G401.6 (cell line): ENCODE data around the gene ZBTB7B.
"Not testable (repeated sequence)": the region's sequence is repeated elsewhere in the genome, so short reads cannot be mapped to it uniquely, and the experiment has no call there.

Experiments used
- FAIRE-seq: peaks from 2 replicates; lab custom pipeline; 2012; peaks lifted over from hg19 to GRCh38; lab: Jason Lieb, UNC

The ZBTB7B gene

DNA sequence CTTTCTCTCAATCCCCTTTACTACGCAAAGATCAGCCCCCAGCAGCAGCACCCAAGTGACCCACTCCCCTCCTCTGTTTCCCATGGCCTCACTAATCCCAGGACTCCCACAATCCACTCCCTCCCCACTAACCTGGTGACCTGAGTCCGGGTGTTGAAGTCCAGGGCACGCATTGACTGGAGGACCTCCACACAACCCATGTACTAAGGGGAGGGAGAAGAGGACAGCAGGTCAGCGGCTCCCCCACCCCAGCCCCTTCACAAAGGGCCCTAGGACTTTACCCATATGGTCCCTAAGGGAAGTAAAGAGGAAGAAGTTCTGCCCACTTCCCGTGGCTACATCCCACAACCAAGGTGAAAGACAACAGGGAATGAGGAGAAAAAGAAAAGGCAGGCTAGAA is 33.4 kb upstream of the ZBTB7B start:
- no peak for FAIRE-seq

DNA sequence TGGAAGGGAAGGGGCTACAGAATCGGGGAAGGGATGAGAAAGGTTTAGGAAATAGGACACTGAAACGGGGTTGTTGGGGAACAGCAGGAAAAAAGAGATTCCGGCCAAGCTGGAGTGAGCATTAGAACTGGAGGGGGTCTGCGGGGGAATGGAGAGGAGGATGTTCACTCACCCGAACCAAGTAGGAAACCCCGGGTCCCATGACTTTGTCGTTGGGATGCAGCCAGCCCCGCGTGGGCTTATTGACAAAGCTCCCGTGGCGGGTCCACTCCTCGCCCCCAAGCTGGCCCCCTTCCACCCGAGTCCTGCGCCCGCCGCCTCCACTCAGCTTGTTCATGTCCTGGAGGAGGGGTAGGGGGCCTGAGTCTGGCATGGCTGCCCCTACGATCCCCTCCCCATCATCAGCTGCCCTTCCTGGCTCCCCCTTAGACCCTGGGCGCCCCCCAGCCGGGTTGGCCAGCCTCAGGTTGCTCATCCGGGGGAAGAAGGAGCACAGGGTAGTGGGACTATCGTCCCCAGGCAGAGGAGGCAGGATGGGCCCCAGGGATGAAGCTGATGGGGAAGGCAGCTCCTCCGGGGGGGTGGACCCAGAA is 32.6 kb upstream of the ZBTB7B start:
- FAIRE-seq: no peak

DNA sequence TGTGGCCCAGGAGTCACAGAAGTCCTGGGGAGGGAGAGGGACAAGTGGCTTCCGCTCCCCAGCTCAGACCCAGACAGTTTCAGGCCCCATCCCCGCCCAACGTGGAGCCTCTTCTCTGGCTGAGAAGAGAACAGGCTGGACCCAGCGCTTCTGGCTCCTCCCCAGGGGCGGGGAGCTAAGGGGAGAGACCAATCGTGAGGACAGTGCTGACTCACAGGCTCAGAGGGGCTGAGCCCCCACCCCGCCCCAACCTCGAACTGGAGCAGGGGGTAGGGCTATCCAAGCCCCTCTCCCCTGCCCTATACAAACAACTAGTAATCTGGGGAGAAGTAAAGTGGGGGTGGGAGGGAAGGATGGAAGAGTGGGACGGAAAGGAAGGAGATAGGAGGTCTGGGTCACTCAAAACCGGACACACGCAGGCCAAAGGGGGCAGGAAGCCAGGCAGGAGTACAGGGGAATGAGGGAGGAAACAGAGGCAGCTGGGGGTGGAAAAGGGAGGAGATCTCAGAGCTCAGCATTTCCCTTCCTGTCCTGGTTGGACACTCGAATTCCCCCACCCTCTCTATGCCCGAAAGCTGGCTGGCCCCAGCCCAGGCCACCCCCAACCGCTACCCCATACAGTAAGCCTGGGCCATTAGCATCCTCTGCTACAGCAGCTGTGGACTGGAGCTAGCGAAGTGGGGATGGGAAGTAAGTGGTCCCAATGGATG is 31.8 kb upstream of the ZBTB7B start, which contains the start of gene SHC1:
Gene SHC1 (minus strand): TSS at position 117 of the 710 bp plus-strand sequence. CDS start 221 bp downstream, outside the sequence.
- peak; percentile 95 for FAIRE-seq

DNA sequence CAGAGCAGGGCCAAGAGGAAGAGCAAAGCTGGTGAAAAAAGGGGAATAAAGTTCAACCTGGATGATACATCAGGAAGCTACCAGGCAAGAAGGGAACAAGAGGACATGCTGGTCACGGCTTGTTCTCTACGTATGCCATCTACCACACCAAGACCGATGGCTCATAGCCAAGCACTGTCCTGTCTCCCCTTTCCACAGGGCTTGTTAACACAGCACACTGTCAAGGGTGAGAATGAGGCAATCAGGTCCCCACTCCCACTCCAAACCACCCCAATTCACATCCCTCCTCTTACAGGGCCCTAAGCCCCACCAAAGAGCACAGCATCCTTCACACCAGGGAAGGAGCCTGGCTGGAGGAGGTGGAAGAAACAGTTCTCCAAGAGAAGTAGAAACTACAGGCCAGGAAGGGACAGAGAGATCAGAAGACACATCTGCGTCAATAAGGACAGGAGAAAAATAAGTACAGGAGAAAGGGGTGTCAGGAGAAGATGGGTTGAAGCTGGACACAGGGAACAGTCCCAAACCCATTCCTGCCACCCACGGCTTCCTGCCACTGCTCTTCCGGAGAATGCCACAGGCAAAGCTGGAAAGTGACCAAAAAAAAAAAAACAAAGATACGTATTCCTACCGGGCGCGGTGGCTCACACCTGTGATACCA is 31.1 kb upstream of the ZBTB7B start:
- no peak for FAIRE-seq

DNA sequence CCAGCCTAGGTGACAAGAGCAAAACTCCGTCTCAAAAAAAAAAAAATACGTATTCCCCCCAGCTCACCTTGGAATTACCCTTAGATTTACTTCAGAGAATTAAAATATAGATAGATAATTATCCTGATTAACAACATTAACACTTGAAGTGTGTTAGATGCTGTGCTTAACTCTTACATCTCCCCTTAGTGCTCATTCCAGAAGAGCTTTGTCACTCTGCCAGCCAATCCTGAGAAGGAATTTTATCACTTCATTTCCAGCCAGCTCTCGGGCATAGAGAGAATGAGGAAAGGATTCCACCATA is 30.4 kb upstream of the ZBTB7B start:
- FAIRE-seq: no peak

DNA sequence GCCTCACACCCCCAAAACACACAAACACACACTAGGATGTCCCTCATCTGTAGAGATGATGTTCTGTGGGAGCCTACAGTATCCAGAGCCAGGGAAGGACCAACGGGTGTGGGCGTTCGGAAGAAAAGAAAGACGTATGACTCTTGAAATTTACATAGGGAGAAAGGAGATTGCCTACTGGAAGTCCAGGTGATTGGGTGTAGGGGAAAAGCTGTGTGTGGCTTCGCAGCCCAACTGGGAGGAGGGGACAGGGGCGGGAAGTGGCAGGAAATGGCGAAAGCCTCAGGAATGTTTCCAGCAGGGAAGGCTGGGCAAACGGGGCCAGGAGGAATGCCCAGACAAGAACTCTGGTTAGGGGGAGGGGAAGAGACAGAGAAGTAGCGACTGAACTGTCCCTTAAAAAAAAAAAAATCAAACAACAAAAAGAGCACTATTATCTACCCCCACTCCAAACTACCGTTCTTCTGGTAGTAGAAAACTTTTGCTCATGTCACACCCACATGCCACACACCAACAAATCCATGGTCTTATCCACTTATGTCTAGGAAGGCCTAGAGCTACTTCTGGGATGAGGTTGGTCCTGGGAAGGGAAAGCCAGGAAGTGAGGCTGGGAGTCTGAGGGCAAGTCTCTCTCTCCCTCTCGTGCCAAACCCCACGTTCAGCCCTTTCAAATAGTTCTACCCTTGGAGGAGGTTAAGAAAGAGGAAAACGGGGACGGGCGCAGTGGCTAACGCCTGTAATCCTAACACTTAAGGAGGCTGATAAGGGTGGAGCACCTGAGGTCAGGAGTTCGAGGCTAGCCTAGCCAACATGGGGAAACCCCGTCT is 29.9 kb upstream of the ZBTB7B start:
- FAIRE-seq: peak; percentile 98

DNA sequence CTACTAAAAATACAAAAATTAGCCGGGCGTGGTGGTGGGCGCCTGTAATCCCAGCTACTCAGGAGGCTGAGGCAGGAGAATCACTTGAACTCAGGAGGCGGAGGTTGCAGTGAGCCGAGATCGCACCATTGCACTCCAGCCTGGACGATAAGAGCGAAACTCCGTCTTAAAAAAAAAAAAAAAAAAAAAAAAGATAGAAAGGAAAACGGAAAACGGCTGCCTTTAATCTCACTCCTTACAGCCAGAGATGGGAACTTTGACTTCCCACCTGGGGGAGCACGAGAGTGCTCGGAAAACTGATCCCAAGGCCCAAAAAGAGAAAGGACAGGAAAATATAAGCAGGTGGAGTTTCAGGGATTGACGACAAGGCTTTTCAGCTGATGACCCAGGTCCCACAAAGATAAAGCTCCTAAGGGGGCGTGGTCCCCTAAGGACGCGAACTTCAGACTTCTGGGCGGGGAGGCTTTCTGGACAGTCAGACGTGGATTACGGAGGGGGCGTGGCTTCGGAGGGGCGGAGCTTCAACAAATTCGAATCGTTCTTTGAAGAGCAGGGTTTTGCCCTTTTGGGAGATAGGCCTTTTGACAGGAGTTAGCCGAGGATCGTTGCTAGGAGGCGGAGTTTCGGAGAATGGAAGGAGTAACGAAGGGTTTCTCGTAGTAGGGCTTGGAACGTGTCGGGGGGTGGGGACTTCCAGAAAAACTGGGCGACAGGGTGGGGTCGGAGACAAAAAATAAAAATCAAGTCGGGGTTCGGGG is 29.1 kb upstream of the ZBTB7B start:
- peak; percentile 97 for FAIRE-seq

DNA sequence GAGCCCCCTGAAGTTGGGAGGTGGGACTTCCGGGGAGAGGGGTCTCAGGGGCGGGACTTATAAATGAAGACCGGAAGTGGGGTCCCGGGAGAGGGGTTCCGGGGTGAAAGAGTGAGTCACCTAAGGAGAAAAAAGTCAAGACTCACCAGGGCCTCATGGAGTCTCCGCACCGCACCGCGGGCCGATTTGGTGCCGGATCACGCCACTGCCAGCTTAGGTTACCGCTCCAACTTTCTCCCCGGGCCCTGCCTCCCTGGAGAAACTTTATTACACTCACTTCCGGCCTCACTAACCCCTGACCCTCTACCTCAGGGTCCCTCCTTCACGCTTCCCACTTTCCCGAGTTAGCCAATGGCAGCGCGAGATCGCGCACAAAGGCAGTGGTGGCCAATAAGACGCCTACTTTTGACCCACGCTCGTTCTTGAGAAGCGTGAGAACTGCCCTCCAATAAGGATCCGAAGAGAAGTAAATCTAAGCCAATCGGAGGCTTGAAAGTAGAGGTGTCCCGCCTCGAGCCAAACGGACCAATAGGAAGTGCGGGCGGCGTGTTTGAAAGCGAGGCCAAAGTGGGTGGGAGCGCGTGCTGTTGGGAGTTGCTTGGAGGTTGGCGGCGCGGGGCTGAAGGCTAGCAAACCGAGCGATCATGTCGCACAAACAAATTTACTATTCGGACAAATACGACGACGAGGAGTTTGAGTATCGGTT is 28.3 kb upstream of the ZBTB7B start, which contains the start of gene CKS1B:
Gene CKS1B (plus strand): TSS at position 580 of the 706 bp plus-strand sequence. CDS start 65 bp downstream, at position 645.
- FAIRE-seq: peak; percentile 99

DNA sequence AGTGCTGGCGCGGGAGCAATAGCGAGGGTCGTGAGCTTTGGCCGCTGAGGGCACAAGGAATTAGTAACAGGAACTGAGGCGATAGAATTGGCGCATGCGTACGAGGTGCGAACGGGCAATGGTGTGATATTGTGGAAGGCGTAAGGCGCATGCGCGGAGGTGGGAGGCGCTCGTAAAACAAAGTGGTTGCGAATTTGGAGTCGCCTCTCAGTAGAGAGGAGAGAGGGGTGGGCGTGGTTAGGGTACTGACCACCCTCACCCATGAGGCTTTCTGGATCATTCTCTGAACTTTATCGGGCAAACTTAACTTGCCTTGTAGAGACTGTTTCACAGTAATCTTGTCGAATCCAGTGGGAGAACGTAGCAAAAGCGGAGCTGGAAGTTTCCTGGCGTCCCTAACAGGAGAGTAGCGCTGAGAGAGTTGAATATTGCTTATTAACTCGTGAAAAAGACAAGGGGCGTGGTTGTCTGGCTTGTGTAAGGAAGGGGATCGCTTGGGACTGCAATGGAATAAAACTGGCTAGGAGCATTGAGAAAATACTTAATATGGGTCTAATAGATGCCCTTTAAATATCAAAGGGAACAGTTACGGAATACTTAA is 27.7 kb upstream of the ZBTB7B start:
- no peak for FAIRE-seq

DNA sequence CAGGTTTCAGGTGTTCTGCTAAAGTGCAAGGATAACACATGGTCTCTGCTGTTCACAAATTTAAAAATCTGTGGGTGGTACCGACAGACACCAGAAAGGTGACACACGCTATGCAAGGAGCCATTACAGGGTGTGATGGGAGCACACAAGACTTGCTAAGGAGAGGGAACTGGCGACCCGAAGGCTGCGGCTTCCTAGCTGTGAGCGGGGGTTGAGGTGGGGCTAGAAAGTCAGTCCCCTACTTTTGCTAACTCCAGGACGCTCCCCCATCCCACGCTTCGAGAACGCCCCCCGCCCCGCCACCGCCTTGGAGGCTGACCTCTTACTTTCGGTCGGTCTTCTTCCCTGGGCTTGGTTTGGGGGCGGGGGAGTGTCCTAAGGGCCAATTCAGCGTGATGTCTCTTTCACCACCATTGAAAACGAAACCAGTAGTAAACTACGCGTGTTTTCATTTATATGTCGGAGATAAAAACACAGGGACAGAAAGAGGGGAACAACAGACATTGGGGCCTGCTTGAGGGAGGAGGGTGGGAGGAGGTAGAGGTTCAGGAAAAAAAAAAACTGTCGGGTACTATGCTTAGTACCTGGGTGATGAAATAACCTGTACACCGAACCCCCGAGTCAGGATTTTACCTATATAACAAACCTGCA is 27.1 kb upstream of the ZBTB7B start:
- FAIRE-seq: no peak

DNA sequence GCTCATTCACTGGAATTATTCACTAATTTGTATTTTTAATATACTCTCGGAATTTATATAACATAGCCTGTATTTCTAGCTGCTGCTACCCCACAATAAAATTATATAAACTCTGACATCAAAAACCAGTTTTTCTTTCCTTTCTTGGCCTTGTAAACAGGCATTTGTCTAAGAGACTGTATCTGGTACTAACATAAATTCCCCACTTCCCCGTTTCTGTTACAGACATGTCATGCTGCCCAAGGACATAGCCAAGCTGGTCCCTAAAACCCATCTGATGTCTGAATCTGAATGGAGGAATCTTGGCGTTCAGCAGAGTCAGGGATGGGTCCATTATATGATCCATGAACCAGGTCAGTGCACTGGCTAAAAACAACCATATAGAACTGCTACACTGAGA is 24.8 kb upstream of the ZBTB7B start:
- not testable (repeated sequence) for FAIRE-seq

DNA sequence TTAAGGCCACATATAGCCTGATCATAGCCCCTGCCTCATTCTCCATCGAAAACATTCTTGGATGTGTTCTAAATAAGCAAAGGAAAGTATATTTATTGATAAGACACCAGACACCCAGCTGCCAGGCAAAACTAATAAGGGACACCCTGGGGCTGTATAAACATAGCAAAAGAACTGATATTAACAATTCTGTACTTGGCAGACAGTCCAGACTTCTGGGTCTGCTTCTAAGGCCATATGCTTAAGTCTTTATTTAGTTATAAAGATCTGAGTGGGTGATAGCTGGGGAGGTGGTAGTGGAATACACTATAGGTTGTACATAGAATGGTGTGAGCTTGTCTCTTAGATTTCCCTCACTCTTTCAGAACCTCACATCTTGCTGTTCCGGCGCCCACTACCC is 24.2 kb upstream of the ZBTB7B start:
- FAIRE-seq: no peak

DNA sequence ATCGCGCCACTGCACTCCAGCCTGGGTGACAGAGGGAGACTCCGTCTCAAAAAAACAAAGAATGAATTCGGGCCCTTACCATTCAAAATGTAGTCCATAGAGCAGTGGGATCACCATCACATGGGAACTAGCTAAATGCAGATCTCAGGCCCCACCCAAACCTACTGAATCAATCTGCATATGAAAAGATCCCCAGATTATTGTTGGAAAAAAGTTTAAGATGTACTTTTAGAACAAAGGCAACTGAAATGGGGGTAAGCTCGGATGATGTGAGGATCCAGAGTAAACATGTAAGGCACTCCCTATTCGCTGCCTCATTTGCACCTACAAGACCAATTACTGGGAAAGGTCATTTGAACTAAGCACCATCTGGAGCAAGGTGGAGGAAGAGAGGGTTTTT is 20.3 kb upstream of the ZBTB7B start:
- no peak for FAIRE-seq

DNA sequence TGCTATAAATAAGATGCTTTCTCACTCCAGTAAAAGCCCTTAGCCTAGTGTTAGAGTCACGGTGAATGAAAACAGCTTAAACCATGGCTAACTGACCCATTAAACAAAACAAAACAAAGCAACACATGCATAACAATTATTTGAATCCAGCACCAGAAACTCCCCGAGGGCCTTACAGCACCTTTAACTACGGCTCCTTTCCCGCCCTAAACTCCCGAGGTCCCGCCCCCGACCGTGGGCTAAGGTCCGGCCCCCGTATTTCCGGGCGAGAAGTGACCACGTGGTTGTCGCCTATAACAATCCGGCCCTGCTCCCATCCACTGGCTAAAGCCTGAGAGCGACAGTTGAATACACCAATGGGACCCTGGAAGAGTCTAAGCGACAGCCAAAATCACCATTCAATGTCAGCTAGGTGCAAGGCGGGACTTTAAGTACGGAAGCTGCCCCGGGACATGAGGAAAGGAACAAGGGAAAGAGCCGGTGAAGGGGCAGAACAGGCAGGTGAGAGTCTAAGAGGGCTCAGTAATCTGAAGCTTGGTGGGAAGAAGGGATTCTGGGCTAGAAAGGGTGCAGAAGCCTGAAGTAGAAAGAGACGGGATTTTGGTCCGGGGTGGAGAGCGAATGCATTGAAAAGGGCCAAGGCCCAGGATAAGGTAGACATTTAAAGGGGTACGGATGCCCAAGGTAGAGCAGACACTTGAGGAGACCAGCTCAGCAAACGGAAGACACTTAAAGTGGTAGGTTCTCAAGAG is 19.5 kb upstream of the ZBTB7B start, which contains the start of gene FLAD1:
Gene FLAD1 (plus strand): TSS at position 448 of the 752 bp plus-strand sequence. CDS start 351 bp downstream, outside the sequence.
- peak; percentile 97 for FAIRE-seq

DNA sequence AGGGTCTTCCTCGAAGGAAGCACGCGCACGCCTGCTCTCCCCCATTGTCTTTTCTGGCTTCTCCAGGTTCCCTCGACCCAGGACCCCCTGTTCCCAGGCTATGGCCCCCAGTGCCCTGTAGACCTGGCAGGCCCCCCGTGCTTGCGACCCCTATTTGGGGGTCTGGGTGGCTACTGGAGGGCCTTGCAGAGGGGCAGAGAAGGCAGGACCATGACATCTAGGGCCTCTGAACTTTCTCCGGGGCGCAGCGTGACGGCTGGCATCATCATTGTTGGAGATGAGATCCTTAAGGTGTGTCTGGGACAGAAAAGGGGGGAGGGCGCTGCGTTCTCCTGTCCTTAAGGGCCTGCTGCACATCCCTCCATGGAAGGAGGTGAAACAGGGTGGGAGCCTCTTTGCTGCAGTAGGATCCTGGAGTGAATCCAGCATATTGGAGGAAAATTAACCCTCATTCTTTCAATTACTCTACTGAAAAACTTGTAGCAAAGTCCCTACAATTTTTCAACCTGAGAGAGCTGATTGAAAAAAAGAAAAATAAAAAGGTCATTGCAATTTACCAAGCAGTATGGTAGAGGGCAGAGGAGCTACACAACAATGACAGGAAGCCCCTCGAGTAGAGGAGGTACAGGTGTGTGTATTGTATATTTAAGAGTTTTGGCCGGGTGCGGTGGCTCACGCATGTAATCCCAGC is 18.7 kb upstream of the ZBTB7B start:
- FAIRE-seq: no peak

DNA sequence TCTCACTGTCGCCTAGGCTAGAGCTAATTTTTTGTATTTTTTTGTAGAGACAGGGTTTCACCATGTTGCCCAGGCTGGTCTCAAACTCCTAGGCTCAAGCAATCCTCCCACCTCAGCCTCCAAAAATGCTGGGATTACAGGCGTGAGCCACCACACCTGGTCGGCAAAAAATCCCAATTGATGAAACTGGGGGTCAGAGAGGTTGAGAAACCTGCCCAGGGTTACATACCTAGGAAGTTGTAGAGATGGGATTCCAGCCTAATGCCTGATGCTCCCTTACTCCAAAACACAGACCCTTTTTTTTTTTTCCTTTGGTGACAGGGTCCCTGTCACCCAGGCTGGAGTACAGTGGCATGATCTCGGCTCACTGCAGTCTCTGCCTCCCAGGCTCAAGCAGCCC is 15.9 kb upstream of the ZBTB7B start:
- not testable (repeated sequence) for FAIRE-seq

DNA sequence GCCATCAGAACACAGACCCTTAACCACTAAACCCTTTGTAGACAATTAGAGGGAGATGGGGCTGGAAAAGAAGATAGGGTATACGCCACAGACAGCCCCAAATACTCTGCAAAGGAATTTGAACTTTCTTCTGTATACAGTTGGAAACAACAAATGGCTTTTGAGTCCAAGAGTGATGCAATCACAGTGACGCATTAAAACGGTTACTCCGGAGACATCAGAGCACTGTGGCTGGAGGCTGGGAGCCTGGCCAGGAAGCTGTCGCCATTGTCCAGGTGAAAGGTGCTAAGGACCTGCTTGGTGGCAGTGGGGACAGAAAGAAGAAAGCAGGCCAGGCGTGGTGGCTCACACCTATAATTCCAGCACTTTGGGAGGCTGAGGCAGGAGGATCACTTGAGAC is 15.3 kb upstream of the ZBTB7B start:
- no peak for FAIRE-seq

DNA sequence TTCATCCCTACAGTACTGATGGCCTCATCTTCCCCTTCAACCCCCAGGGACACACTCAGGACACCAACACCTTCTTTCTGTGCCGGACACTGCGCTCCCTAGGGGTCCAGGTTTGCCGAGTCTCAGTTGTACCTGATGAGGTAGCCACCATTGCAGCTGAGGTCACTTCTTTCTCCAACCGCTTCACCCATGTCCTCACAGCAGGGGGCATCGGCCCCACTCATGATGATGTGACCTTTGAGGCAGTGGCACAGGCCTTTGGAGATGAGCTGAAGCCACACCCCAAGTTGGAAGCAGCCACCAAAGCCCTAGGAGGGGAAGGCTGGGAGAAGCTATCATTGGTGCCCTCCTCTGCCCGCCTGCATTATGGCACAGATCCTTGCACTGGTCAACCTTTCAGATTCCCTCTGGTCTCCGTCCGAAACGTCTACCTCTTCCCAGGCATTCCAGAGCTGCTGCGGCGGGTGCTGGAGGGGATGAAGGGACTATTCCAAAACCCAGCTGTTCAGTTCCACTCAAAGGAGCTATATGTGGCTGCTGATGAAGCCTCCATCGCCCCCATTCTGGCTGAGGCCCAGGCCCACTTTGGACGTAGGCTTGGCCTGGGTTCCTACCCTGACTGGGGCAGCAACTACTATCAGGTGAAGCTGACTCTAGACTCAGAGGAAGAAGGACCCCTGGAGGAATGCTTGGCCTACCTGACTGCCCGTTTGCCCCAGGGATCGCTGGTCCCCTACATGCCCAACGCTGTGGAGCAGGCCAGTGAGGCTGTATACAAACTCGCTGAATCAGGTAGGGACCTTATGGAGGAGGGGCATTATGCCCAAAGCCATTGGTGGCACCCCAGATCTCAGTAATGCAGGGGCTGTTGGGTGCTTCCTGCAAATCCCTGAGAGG is 14.3 kb upstream of the ZBTB7B start:
- no peak for FAIRE-seq
